Inflammatory macrophage treated with lipopolysaccharide for 4 hours (primary cell): ENCODE measurements around the gene MFGE8.

ENCODE experiments used
- DNase-seq: peaks from one replicate; pipeline ENCODE4 v3.0.0-alpha.2; 2020

The MFGE8 gene

GRCh38 chr15:88897456-88898194 lies 15.6 kb downstream of the MFGE8 start:
- DNase-seq, result peak; percentile 77

- no peak for DNase-seq
Observed at GRCh38 chr15:88897142-88897455, 16.1 kb downstream of the MFGE8 start.

- no peak for DNase-seq
Observed at GRCh38 chr15:88896333-88897033, 16.7 kb downstream of the MFGE8 start.

GRCh38 chr15:88894819-88895767 lies 18.1 kb downstream of the MFGE8 start, which contains the start of gene HAPLN3:
HAPLN3 (minus strand) TSS chr15:88895544; CDS start chr15:88887298, 8,246 bp downstream.
- peak; percentile 46 for DNase-seq

GRCh38 chr15:88894348-88894818 lies 18.8 kb downstream of the MFGE8 start:
- DNase-seq, result peak; percentile 30

- no peak for DNase-seq
Observed at GRCh38 chr15:88891540-88892254, 21.5 kb downstream of the MFGE8 start.

- no peak for DNase-seq
Observed at GRCh38 chr15:88890495-88890894, 22.7 kb downstream of the MFGE8 start.

GRCh38 chr15:88888719-88889118 lies 24.5 kb downstream of the MFGE8 start:
- DNase-seq, result no peak

GRCh38 chr15:88887068-88887580 lies 26.1 kb downstream of the MFGE8 start:
- DNase-seq, result no peak

GRCh38 chr15:88882785-88883184 lies 30.4 kb downstream of the MFGE8 start:
- DNase-seq, result no peak

GRCh38 chr15:88881775-88882174 lies 31.4 kb downstream of the MFGE8 start:
- DNase-seq, result no peak

GRCh38 chr15:88880944-88881740 lies 32.0 kb downstream of the MFGE8 start:
- no peak for DNase-seq

- DNase-seq, result no peak
Observed at GRCh38 chr15:88878720-88879184, 34.4 kb downstream of the MFGE8 start.

- no peak for DNase-seq
Observed at GRCh38 chr15:88877906-88878305, 35.3 kb downstream of the MFGE8 start.

GRCh38 chr15:88877415-88877814 lies 35.8 kb downstream of the MFGE8 start:
- no peak for DNase-seq

GRCh38 chr15:88876573-88876972 lies 36.6 kb downstream of the MFGE8 start:
- DNase-seq, result no peak

GRCh38 chr15:88874684-88875083 lies 38.5 kb downstream of the MFGE8 start:
- DNase-seq, result no peak

- DNase-seq, result no peak
Observed at GRCh38 chr15:88874275-88874674, 38.9 kb downstream of the MFGE8 start.

GRCh38 chr15:88873786-88874185 lies 39.4 kb downstream of the MFGE8 start:
- DNase-seq, result no peak

GRCh38 chr15:88872706-88873105 lies 40.5 kb downstream of the MFGE8 start:
- no peak for DNase-seq

GRCh38 chr15:88872106-88872505 lies 41.1 kb downstream of the MFGE8 start:
- no peak for DNase-seq
